Effector CD8-positive, alpha-beta T cell (primary cell): ENCODE results near the gene IFNA10.
"Not testable (repeated sequence)": the region's sequence is repeated elsewhere in the genome, so short reads cannot be mapped to it uniquely, and the experiment has no call there.

ENCODE experiments used
- DNase-seq: peaks from one replicate; lab custom pipeline; 2025; lab: John Stamatoyannopoulos, UW

Gene IFNA10

GRCh38 chr9:21194867-21195776 lies 11.8 kb downstream of the IFNA10 start:
- DNase-seq, result not testable (repeated sequence)

GRCh38 chr9:21187487-21187886 lies 19.5 kb downstream of the IFNA10 start, which contains the start of gene IFNA4:
IFNA4 (minus strand) TSS chr9:21187587; CDS start chr9:21187531, 56 bp downstream.
- not testable (repeated sequence) for DNase-seq

GRCh38 chr9:21182810-21183736 lies 23.9 kb downstream of the IFNA10 start:
- not testable (repeated sequence) for DNase-seq

- no peak for DNase-seq
Measured at GRCh38 chr9:21174671-21175070, 32.3 kb downstream of the IFNA10 start.

GRCh38 chr9:21172156-21172555 lies 34.8 kb downstream of the IFNA10 start:
- DNase-seq, result no peak

GRCh38 chr9:21171351-21171750 lies 35.6 kb downstream of the IFNA10 start:
- DNase-seq, result no peak

- not testable (repeated sequence) for DNase-seq
Measured at GRCh38 chr9:21166560-21166959, 40.4 kb downstream of the IFNA10 start, which contains the start of gene IFNA21. IFNA21 (minus strand) TSS chr9:21166660; CDS start chr9:21166612, 48 bp downstream.

- DNase-seq, result no peak
Measured at GRCh38 chr9:21165516-21165915, 41.4 kb downstream of the IFNA10 start.

GRCh38 chr9:21160178-21160577 lies 46.8 kb downstream of the IFNA10 start:
- no peak for DNase-seq
